Thyroid gland (tissue), 4 donors: Measurements from ENCODE around the gene GATB.

Source experiments
- CTCF ChIP-seq, 6 experiments: fragments of 200-600 bp in 3 of 6; fragments of 450-650 bp in 3 of 6; sonication (generic) in 3 of 6; IDR thresholded peaks; one replicate each; pipeline ENCODE4 v1.5.1; 2016 to 2019; ENCODE audit warnings: antibody characterized with exemption in 6 of 6, mild to moderate bottlenecking in 2 of 6, inconsistent platforms in 1 of 6, moderate library complexity in 1 of 6
- POLR2A ChIP-seq, 2 donors: fragments of 450-650 bp; IDR thresholded peaks; one replicate each; pipeline ENCODE4 v1.6.1; 2017; ENCODE audit warnings: antibody characterized with exemption in 2 of 2, mild to moderate bottlenecking in 2 of 2, moderate library complexity in 1 of 2

DNA sequence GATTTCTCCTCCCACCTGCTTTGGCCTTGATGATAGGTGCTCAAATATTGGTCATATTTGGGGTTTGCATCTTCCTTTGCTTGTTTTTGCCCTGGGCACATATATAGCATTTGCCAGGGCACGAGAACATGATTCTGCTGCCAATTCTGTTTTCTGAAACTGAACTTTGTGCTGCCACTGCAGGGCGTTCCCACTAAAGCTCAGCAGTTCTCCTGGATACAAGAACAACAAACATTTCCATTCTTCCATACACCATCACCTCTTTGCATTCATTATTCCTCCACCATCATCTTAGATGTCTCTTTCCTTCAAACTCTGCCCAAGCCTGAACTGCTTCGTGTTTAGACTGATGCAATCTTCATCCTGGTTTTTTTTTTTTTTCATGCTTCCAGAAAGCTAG lies 36.3 kb upstream of the GATB start:
- TF ChIP-seq CTCF (IDR thresholded peaks at IDR 0.05) (no peak), POLR2A (IDR thresholded peaks at IDR 0.05) (no peak)
